Keratinocyte (primary cell): ENCODE data around the gene SPEF1.

Source experiments
- CTCF ChIP-seq, 3 experiments: IDR thresholded peaks in 1 of 3; conservative IDR thresholded peaks in 1 of 3; optimal IDR thresholded peaks in 1 of 3; 2 replicates in 2 of 3; 3 replicates in 1 of 3; pipeline versions ENCODE3 to v1.5.1; 2011; ENCODE audit warnings: low read length in 3 of 3, mild to moderate bottlenecking in 3 of 3, moderate library complexity in 2 of 3, control low read depth in 1 of 3, inconsistent platforms in 1 of 3; ENCODE audit not compliant: insufficient read depth in 2 of 3; ENCODE audit errors: extremely low read depth in 1 of 3
- EZH2 ChIP-seq: IDR thresholded peaks from one replicate; pipeline ENCODE4 v1.6.1; 2012; ENCODE audit warnings: inconsistent platforms, mild to moderate bottlenecking, low read length, moderate library complexity

- TF ChIP-seq CTCF (optimal IDR thresholded peaks at IDR 0.05 in 1 of 3, IDR thresholded peaks at IDR 0.05 in 1 of 3, conservative IDR thresholded peaks at IDR 0.05 in 1 of 3; ENCODE audit: extremely low read depth in 1 of 3, insufficient read depth in 2 of 3, low read length in 3 of 3) (no peak), EZH2 (no peak)
These were observed 2.3 kb downstream of the SPEF1 start for GRCh38 chr20:3778976-3779375.
